ENCODE measurements around the gene SYNE1.

DNA sequence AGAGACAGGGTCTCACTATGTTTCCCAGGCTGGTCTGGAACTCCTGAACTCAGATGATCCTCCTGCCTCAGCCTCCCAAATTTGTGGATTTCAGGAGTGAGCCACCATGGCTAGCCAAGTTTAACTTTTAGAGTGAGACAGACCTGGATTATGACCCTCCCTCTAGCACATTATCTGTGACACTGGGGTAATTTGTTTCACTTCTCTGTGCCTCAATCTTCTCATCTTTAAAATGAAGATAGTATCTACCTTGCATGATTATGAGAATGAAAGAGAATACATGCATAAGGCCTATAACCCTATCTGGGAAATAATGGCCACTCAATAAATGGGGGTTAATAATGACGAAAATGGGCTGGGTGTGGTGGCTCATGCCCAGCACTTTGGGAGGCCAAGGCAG, 373.6 kb downstream of the SYNE1 start:
- no peak for TF ChIP-seq TAF1 (IDR thresholded peaks at IDR 0.05; ENCODE audit: low read depth, low read length)
- no peak for TF ChIP-seq POLR2A (IDR thresholded peaks at IDR 0.05; ENCODE audit: control extremely low read depth in 1 of 2, low read depth in 2 of 2, low read length in 2 of 2)
- TF ChIP-seq JUND (IDR thresholded peaks at IDR 0.05; ENCODE audit: low read length) = no peak
- TF ChIP-seq CEBPB (IDR thresholded peaks at IDR 0.05; ENCODE audit: low read depth, low read length) = no peak
- TF ChIP-seq, protein P1, sequence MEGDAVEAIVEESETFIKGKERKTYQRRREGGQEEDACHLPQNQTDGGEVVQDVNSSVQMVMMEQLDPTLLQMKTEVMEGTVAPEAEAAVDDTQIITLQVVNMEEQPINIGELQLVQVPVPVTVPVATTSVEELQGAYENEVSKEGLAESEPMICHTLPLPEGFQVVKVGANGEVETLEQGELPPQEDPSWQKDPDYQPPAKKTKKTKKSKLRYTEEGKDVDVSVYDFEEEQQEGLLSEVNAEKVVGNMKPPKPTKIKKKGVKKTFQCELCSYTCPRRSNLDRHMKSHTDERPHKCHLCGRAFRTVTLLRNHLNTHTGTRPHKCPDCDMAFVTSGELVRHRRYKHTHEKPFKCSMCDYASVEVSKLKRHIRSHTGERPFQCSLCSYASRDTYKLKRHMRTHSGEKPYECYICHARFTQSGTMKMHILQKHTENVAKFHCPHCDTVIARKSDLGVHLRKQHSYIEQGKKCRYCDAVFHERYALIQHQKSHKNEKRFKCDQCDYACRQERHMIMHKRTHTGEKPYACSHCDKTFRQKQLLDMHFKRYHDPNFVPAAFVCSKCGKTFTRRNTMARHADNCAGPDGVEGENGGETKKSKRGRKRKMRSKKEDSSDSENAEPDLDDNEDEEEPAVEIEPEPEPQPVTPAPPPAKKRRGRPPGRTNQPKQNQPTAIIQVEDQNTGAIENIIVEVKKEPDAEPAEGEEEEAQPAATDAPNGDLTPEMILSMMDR (IDR thresholded peaks at IDR 0.05; ENCODE audit: control extremely low read depth in 1 of 3, insufficient read depth in 1 of 3, low read depth in 1 of 3, low read length in 3 of 3) = no peak

Data from H1 (cell line).